Cerebellar nuclear complex (tissue), 1 donor: Measurements from ENCODE around the gene LCAT.
"Not testable (repeated sequence)": the region's sequence is repeated elsewhere in the genome, so short reads cannot be mapped to it uniquely, and the experiment has no call there.

Source experiments
- DNase-seq, 2 experiments: peaks; one replicate each; lab custom pipeline; 2025; lab: John Stamatoyannopoulos, UW

The LCAT gene

GRCh38 chr16:67943619-67944504 lies at the start of gene LCAT:
Gene LCAT, minus strand, starts transcription at chr16:67944120. Its CDS starts 19 bp downstream, at chr16:67944101.
- no peak for DNase-seq

- no peak for DNase-seq
Observed at GRCh38 chr16:67993207-67994039, 49.5 kb upstream of the LCAT start.

GRCh38 chr16:67992661-67993206 lies 48.8 kb upstream of the LCAT start:
- no peak for DNase-seq

- no peak for DNase-seq
Observed at GRCh38 chr16:67990018-67990386, 46.1 kb upstream of the LCAT start.

GRCh38 chr16:67989322-67990017 lies 45.5 kb upstream of the LCAT start:
- no peak for DNase-seq

- DNase-seq: no peak
Observed at GRCh38 chr16:67988675-67989074, 44.8 kb upstream of the LCAT start.

GRCh38 chr16:67987460-67988160 lies 43.7 kb upstream of the LCAT start:
- DNase-seq: no peak

- no peak for DNase-seq
Observed at GRCh38 chr16:67986949-67987348, 43.0 kb upstream of the LCAT start.

- DNase-seq: no peak
Observed at GRCh38 chr16:67982011-67982696, 38.2 kb upstream of the LCAT start.

- DNase-seq: no peak
Observed at GRCh38 chr16:67979955-67980678, 36.2 kb upstream of the LCAT start, which contains the start of gene DPEP3. Gene DPEP3, minus strand, starts transcription at chr16:67980499. Its CDS starts 119 bp downstream, at chr16:67980380.

- no peak for DNase-seq
Observed at GRCh38 chr16:67977469-67978227, 33.7 kb upstream of the LCAT start.

GRCh38 chr16:67977005-67977404 lies 33.1 kb upstream of the LCAT start:
- DNase-seq: no peak

GRCh38 chr16:67976205-67976604 lies 32.3 kb upstream of the LCAT start:
- DNase-seq: no peak

- no peak for DNase-seq
Observed at GRCh38 chr16:67975321-67976105, 31.6 kb upstream of the LCAT start.

GRCh38 chr16:67972285-67972684 lies 28.4 kb upstream of the LCAT start:
- not testable (repeated sequence) for DNase-seq

- no peak for DNase-seq
Observed at GRCh38 chr16:67971111-67971510, 27.2 kb upstream of the LCAT start.

GRCh38 chr16:67969254-67970039 lies 25.5 kb upstream of the LCAT start:
- DNase-seq: no peak
